Measurements from ENCODE around the gene SLC25A20. TPM values are rescaled to one million over a fixed set of nuclear protein-coding genes. Genes with fewer than 3 reads are reported as not detected.

The SLC25A20 gene
- total RNA-seq, 2 donors from 2014 or later, result 18.3 to 20.5 TPM

- DNase-seq (ENCODE audit: low spot score in 2 of 2) (no peak), ATAC-seq (no peak)
- no peak overlapping the region for H3K27ac Mint-ChIP-seq
- no peaks in the 10 kb centered on the region for H3K9me3 Mint-ChIP-seq
- H3K36me3 Mint-ChIP-seq, result no peaks in the 10 kb centered on the region
Observed at GRCh38 chr3:48863122-48863521, 35.6 kb downstream of the SLC25A20 start.

GRCh38 chr3:48859206-48859605, 39.5 kb downstream of the SLC25A20 start:
- H3K27ac Mint-ChIP-seq, result no peak overlapping the region
- no peaks in the 10 kb centered on the region for H3K9me3 Mint-ChIP-seq
- no peak for DNase-seq (ENCODE audit: low spot score in 2 of 2)
- no peak for ATAC-seq
- no peaks in the 10 kb centered on the region for H3K36me3 Mint-ChIP-seq

DNA sequence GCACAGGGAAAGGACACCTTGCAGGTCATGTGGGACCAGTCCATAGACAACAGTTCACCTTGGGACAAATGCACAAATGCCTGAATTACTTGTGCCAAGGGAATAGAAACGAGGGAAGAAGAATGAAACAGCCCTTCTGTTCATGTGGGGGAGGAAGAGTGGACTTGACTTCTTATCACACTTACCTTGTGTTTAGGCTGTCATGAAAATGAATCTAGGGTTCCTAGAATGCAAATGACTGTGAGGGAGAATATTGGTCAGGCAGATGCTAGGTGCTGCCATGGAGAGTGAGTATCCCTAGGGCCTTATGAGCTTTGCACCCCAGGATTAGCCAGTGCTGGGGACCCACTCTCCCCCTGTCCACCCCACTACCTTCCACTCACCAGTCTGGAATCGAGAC, 40.0 kb downstream of the SLC25A20 start:
- Mint-ChIP-seq H3K36me3 (no peaks in the 10 kb centered on the region), H3K27ac (no peak overlapping the region), H3K9me3 (no peaks in the 10 kb centered on the region)
- ATAC-seq (no peak), DNase-seq (ENCODE audit: low spot score in 2 of 2) (no peak)

DNA sequence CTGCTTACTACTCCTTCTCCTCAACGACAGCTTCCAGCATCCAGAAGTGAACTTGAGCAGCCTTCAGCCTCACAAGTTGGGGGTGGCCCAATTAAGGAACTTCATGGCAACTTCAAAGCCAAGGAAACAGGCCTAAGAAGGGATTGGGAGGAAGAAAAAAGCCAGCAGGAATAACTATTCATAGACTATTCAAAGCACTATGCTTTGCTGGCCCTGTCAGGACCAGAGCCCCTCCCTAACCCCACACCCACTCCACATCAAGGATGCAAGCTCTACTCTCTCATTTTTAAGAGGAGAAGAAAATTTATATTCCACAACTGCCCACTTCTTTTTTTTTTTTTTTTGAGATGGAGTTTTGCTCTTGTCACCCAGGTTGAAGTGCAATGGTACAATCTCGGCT, 41.0 kb downstream of the SLC25A20 start:
- H3K27ac Mint-ChIP-seq, result peak overlapping the region in 1 of 2 donors; percentile 21
- ATAC-seq (no peak), DNase-seq (ENCODE audit: low spot score in 2 of 2) (no peak)
- no peaks in the 10 kb centered on the region for H3K9me3 Mint-ChIP-seq
- no peaks in the 10 kb centered on the region for H3K36me3 Mint-ChIP-seq

- Mint-ChIP-seq H3K36me3 (no peaks in the 10 kb centered on the region), H3K27ac (no peak overlapping the region), H3K9me3 (no peaks in the 10 kb centered on the region)
- DNase-seq (ENCODE audit: low spot score in 2 of 2) (no peak), ATAC-seq (no peak)
Observed at GRCh38 chr3:48856469-48856868, 42.2 kb downstream of the SLC25A20 start.

- no peaks in the 10 kb centered on the region for H3K9me3 Mint-ChIP-seq
- H3K27ac Mint-ChIP-seq, result no peak overlapping the region
- ATAC-seq (no peak), DNase-seq (ENCODE audit: low spot score in 2 of 2) (no peak)
- no peaks in the 10 kb centered on the region for H3K36me3 Mint-ChIP-seq
Observed at GRCh38 chr3:48855681-48856447, 42.8 kb downstream of the SLC25A20 start.

- H3K9me3 Mint-ChIP-seq, result no peaks in the 10 kb centered on the region
- ATAC-seq (no peak), DNase-seq (ENCODE audit: low spot score in 2 of 2) (no peak)
- no peak overlapping the region for H3K27ac Mint-ChIP-seq
- no peaks in the 10 kb centered on the region for H3K36me3 Mint-ChIP-seq
Observed at GRCh38 chr3:48852151-48852550, 46.5 kb downstream of the SLC25A20 start.

- H3K36me3 Mint-ChIP-seq, result no peaks in the 10 kb centered on the region
- H3K27ac Mint-ChIP-seq, result no peak overlapping the region
- no peak for DNase-seq (ENCODE audit: low spot score in 2 of 2)
- no peak for ATAC-seq
- no peaks in the 10 kb centered on the region for H3K9me3 Mint-ChIP-seq
Observed at GRCh38 chr3:48851407-48851806, 47.3 kb downstream of the SLC25A20 start.

GRCh38 chr3:48848816-48849515, 49.7 kb downstream of the SLC25A20 start:
- peak overlapping the region in 1 of 2 donors; percentile 91 for H3K27ac Mint-ChIP-seq
- DNase-seq (ENCODE audit: low spot score in 2 of 2), result no peak
- peaks cover 5 to 7% of the 10 kb centered on the region in 2 donors for H3K36me3 Mint-ChIP-seq
- no peak for ATAC-seq
- no peaks in the 10 kb centered on the region for H3K9me3 Mint-ChIP-seq

GRCh38 chr3:48847504-48848423, 50.9 kb downstream of the SLC25A20 start, which contains the start of gene PRKAR2A:
Gene PRKAR2A, minus strand, starts transcription at chr3:48847874. Its CDS starts 278 bp downstream, at chr3:48847596.
- DNase-seq (ENCODE audit: low spot score in 2 of 2), result peak; percentile 83 to 88
- peak within 1 kb of the TSS; percentile 91 to 97 for H3K27ac Mint-ChIP-seq
- H3K9me3 Mint-ChIP-seq, result no peaks in the 10 kb centered on the region
- peaks cover 5 to 7% of the 10 kb centered on the region in 2 donors for H3K36me3 Mint-ChIP-seq
- ATAC-seq, result peak; percentile 92 to 94

DNA sequence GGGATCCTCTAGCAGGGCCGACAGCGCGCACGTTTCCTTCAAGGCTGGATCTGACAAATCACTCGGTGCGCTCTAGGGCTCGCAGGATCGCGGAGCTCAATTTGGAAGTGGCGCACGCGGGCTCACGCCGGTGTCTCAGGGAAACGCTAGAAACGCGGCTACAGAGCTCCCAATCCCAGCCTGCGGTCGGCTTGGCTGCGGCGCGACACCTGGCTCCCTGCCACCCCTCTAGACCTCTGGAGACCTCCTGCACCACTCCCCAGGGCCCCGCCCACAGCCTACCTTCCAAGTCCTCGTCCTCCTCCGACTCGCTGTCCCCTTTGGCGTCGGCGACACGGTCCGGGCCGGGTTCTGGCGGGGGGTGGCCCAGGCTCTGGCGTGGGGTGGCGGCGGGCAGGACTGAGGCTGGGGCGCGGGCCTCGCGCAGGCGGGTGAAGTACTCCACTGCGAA, 51.6 kb downstream of the SLC25A20 start:
- Mint-ChIP-seq H3K36me3 (peaks cover 5 to 7% of the 10 kb centered on the region in 2 donors), H3K9me3 (no peaks in the 10 kb centered on the region), H3K27ac (peak overlapping the region; percentile 69 to 91)
- ATAC-seq (peak; percentile 62 to 63), DNase-seq (ENCODE audit: low spot score in 2 of 2) (peak; percentile 64 to 65)

- H3K27ac Mint-ChIP-seq, result no peak overlapping the region
- no peak for DNase-seq (ENCODE audit: low spot score in 2 of 2)
- H3K36me3 Mint-ChIP-seq, result peaks cover 5 to 7% of the 10 kb centered on the region in 2 donors
- no peak for ATAC-seq
- H3K9me3 Mint-ChIP-seq, result no peaks in the 10 kb centered on the region
Observed at GRCh38 chr3:48845170-48845569, 53.5 kb downstream of the SLC25A20 start.

DNA sequence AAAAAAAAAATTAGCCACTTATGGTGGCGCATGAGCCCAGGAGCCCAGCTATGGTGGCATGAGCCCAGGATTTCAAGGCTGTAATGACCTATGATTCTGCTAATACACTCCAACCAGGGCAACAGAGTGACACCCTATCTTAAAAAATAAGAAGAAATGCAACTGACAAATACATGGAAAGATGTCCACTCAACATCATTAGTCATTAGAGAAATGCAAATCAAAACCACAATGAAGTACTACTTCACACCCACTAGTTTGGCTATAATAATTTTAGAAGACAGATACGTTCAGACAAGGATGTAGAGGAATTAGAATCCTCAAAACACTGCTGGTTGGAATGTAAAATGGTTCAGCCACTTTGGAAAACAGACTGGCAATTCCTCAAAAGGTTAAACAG, 61.5 kb downstream of the SLC25A20 start:
- no peak overlapping the region for H3K27ac Mint-ChIP-seq
- no peak for DNase-seq (ENCODE audit: low spot score in 2 of 2)
- peaks cover 0 to 20% of the 10 kb centered on the region in 2 donors for H3K36me3 Mint-ChIP-seq
- no peaks in the 10 kb centered on the region for H3K9me3 Mint-ChIP-seq
- peak in 1 of 2 donors; percentile 7 for ATAC-seq

DNA sequence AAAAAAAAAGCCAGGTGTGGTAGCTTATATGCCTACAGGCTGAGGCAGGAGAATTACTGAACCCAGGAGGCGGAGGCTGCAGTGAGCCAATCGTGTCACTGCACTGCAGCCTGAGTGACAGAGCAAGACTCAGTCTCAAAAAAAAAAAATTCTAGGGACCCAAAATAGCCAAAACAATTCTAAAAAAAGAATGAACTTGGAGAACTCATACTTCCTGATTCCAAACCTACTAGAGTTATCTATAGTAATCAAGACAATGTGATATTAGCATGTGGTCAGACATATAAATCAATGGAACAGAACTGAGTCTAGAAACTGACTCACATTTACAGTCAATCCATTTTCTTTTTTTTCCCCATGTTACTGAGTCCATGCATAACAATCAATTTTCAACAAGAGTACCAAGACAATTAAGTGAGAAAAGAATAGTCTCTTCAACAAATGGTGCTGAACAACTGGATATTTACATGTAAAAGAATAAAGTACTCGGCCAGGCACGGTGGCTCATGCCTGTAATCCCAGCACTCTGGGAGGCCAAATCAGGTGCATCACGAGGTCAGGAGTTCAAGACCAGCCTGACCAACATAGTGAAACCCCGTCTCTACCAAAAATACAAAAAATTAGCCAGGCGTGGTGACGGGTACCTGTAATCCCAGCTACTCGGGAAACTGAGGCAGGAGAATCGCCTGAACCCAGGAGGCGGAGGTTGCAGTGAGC, 62.9 kb downstream of the SLC25A20 start:
- H3K36me3 Mint-ChIP-seq, result peaks cover 0 to 20% of the 10 kb centered on the region in 2 donors
- ATAC-seq (no peak), DNase-seq (ENCODE audit: low spot score in 2 of 2) (no peak)
- H3K27ac Mint-ChIP-seq, result no peak overlapping the region
- H3K9me3 Mint-ChIP-seq, result no peaks in the 10 kb centered on the region

- Mint-ChIP-seq H3K27ac (no peak overlapping the region), H3K36me3 (peaks cover 0 to 13% of the 10 kb centered on the region in 2 donors), H3K9me3 (no peaks in the 10 kb centered on the region)
- ATAC-seq (no peak), DNase-seq (ENCODE audit: low spot score in 2 of 2) (no peak)
Observed at GRCh38 chr3:48832684-48833083, 66.0 kb downstream of the SLC25A20 start.

DNA sequence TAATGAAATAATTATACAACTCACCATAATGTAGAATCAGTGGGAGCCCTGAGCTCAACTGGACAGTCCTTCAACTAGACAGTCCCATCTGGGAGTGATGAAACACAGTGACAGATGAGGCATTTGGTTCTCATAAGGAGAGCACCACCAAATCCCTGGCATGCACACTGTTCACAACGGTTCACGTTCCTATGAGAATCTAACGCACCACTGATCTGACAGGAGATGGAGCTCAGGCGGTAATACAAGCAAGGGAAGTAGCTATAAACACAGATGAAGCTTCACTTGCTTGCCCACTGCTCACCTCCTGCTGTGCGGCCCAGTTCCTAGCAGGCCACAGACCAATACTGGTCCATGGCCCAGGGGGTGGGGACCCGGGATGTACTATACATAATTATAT, 68.0 kb downstream of the SLC25A20 start:
- ATAC-seq (no peak), DNase-seq (ENCODE audit: low spot score in 2 of 2) (no peak)
- Mint-ChIP-seq H3K36me3 (peaks cover 0 to 10% of the 10 kb centered on the region in 2 donors), H3K27ac (no peak overlapping the region), H3K9me3 (no peaks in the 10 kb centered on the region)

Measured in activated naive CD4-positive, alpha-beta T cell treated with anti-CD3 and anti-CD28 coated beads, Interleukin-2, amount 50 U/mL, for 72 hours (primary cell).